H9 (cell line): ENCODE results near the gene PMEPA1. TPM values are rescaled to one million over a fixed set of nuclear protein-coding genes. Genes with fewer than 3 reads are reported as not detected.

Source experiments
- DNase-seq: peaks from one replicate; pipeline ENCODE4 v3.0.0-alpha.2; 2017
- H2AFZ ChIP-seq: one replicate; pipeline ENCODE4 v1.6.1; 2013; ENCODE audit warnings: mild to moderate bottlenecking, low read length, control low read depth, moderate library complexity
- H2AK5ac ChIP-seq: 2 replicates; pipeline ENCODE4 v1.6.1; 2013; ENCODE audit warnings: low read length, control low read depth, mixed read lengths; ENCODE audit not compliant: insufficient read length
- H2BK120ac ChIP-seq: one replicate; pipeline ENCODE4 v1.6.1; 2013; ENCODE audit warnings: low read depth, mild to moderate bottlenecking, low read length, control low read depth, inconsistent platforms; ENCODE audit not compliant: poor library complexity, severe bottlenecking
- H2BK12ac ChIP-seq: 2 replicates; pipeline ENCODE4 v1.6.1; 2013; ENCODE audit warnings: low read length, control low read depth, mixed read lengths, low read depth; ENCODE audit not compliant: insufficient read length
- H2BK15ac ChIP-seq: 2 replicates; pipeline ENCODE4 v1.6.1; 2013; ENCODE audit warnings: low read depth, low read length, control low read depth
- H2BK20ac ChIP-seq: one replicate; pipeline ENCODE4 v1.6.1; 2013; ENCODE audit warnings: low read depth, mild to moderate bottlenecking, low read length, control low read depth, inconsistent platforms; ENCODE audit not compliant: poor library complexity, severe bottlenecking
- H2BK5ac ChIP-seq: 2 replicates; pipeline ENCODE4 v1.6.1; 2013; ENCODE audit warnings: low read length, control low read depth, mixed read lengths; ENCODE audit not compliant: insufficient read length
- H3K14ac ChIP-seq: 2 replicates; pipeline ENCODE4 v1.6.1; 2013; ENCODE audit warnings: low read length, control low read depth; ENCODE audit not compliant: insufficient read depth
- H3K18ac ChIP-seq: 2 replicates; pipeline ENCODE4 v1.6.1; 2013; ENCODE audit warnings: low read depth, mild to moderate bottlenecking, mixed read lengths, low read length, control low read depth; ENCODE audit not compliant: insufficient read length
- H3K23ac ChIP-seq: 2 replicates; pipeline ENCODE4 v1.6.1; 2013; ENCODE audit warnings: low read length, control low read depth, mixed read lengths, low read depth; ENCODE audit not compliant: insufficient read length
- H3K23me2 ChIP-seq: 2 replicates; pipeline ENCODE4 v1.6.1; 2013; ENCODE audit warnings: low read depth, mild to moderate bottlenecking, mixed read lengths, low read length, control low read depth; ENCODE audit not compliant: insufficient read length, poor library complexity, severe bottlenecking
- H3K27ac ChIP-seq: 2 replicates; pipeline ENCODE4 v1.5.1; 2013; ENCODE audit warnings: low read length, control low read depth, mixed read lengths, low read depth; ENCODE audit not compliant: insufficient read length
- H3K27me3 ChIP-seq: 2 replicates; pipeline ENCODE4 v1.6.1; 2013; ENCODE audit warnings: low read length, control low read depth, inconsistent platforms; ENCODE audit not compliant: insufficient read depth
- H3K4ac ChIP-seq: 2 replicates; pipeline ENCODE4 v1.6.1; 2013; ENCODE audit warnings: low read depth, mild to moderate bottlenecking, control low read depth, inconsistent platforms, low read length, moderate library complexity
- H3K4me1 ChIP-seq: 2 replicates; pipeline ENCODE4 v1.6.1; 2013; ENCODE audit warnings: low read length, control low read depth, inconsistent platforms; ENCODE audit not compliant: insufficient read depth
- H3K4me2 ChIP-seq: 2 replicates; pipeline ENCODE4 v1.6.1; 2013; ENCODE audit warnings: low read length, control low read depth, mixed read lengths; ENCODE audit not compliant: insufficient read length, insufficient read depth
- H3K56ac ChIP-seq: 2 replicates; pipeline ENCODE4 v1.6.1; 2013; ENCODE audit warnings: low read depth, mild to moderate bottlenecking, mixed read lengths, low read length, control low read depth; ENCODE audit not compliant: insufficient read length
- H3K79me1 ChIP-seq: 2 replicates; pipeline ENCODE4 v1.6.1; 2013; ENCODE audit warnings: low read depth, mild to moderate bottlenecking, moderate library complexity, low read length, control low read depth, inconsistent platforms; ENCODE audit not compliant: insufficient read depth, poor library complexity, severe bottlenecking
- H3K79me2 ChIP-seq: 2 replicates; pipeline ENCODE4 v1.6.1; 2013; ENCODE audit warnings: low read length, control low read depth, inconsistent platforms; ENCODE audit not compliant: insufficient read depth
- H3K9ac ChIP-seq: 2 replicates; pipeline ENCODE4 v1.6.1; 2013; ENCODE audit warnings: low read length, control low read depth, mixed read lengths; ENCODE audit not compliant: insufficient read length; ENCODE audit errors: extremely low read depth
- H3K9me3 ChIP-seq: one replicate; pipeline ENCODE4 v1.6.1; 2013; ENCODE audit warnings: low read depth, low read length, inconsistent platforms; ENCODE audit not compliant: control insufficient read depth
- H3T11ph ChIP-seq: one replicate; pipeline ENCODE4 v1.6.1; 2013; ENCODE audit warnings: mild to moderate bottlenecking, low read length, control low read depth, inconsistent platforms
- H4K20me1 ChIP-seq: one replicate; pipeline ENCODE4 v1.6.1; 2013; ENCODE audit not compliant: control insufficient read depth, insufficient read length, insufficient read depth
- H4K5ac ChIP-seq: 2 replicates; pipeline ENCODE4 v1.6.1; 2013; ENCODE audit warnings: low read depth, mild to moderate bottlenecking, mixed read lengths, low read length, control low read depth; ENCODE audit not compliant: insufficient read length
- H4K8ac ChIP-seq: replicated peaks from 2 replicates; pipeline ENCODE4 v1.6.1; 2013; ENCODE audit warnings: low read length, control low read depth, mixed read lengths, low read depth; ENCODE audit not compliant: insufficient read length
- H4K91ac ChIP-seq: 2 replicates; pipeline ENCODE4 v1.6.1; 2013; ENCODE audit warnings: low read depth, mild to moderate bottlenecking, moderate library complexity, mixed read lengths, low read length, control low read depth; ENCODE audit not compliant: insufficient read length
- H3K27ac Mint-ChIP-seq, 3 experiments: 2 replicates in 2 of 3; 3 replicates in 1 of 3; pipeline ENCODE4 v1.8.0; 2020 to 2021; ENCODE audit warnings: mixed read lengths in 3 of 3, mild to moderate bottlenecking in 1 of 3, moderate library complexity in 1 of 3
- H3K27me3 Mint-ChIP-seq: 2 replicates; pipeline ENCODE4 v1.8.0; 2021; ENCODE audit warnings: low read depth, mild to moderate bottlenecking, moderate library complexity, mixed read lengths
- H3K36me3 Mint-ChIP-seq, 3 experiments: 2 replicates in 2 of 3; 3 replicates in 1 of 3; pipeline ENCODE4 v1.8.0; 2020 to 2021; ENCODE audit warnings: low read depth in 3 of 3, mixed read lengths in 3 of 3; ENCODE audit not compliant: insufficient read depth in 1 of 3
- H3K4me1 Mint-ChIP-seq, 2 experiments: 2 replicates each; pipeline ENCODE4 v1.8.0; 2020; ENCODE audit warnings: mixed read lengths in 2 of 2
- H3K4me3 Mint-ChIP-seq, 2 experiments: 2 replicates in 1 of 2; 3 replicates in 1 of 2; pipeline ENCODE4 v1.8.0; 2020 to 2021; ENCODE audit warnings: mild to moderate bottlenecking in 2 of 2, mixed read lengths in 2 of 2, moderate library complexity in 1 of 2
- H3K9me3 Mint-ChIP-seq, 2 experiments: 2 replicates in 1 of 2; 3 replicates in 1 of 2; pipeline ENCODE4 v1.8.0; 2020; ENCODE audit warnings: mild to moderate bottlenecking in 2 of 2, mixed read lengths in 2 of 2, moderate library complexity in 1 of 2
- CTCF ChIP-seq: fragments of 200-600 bp; sonication (generic); conservative IDR thresholded peaks from 3 replicates; pipeline ENCODE4 v1.8.0; 2021; ENCODE audit warnings: antibody characterized with exemption, mild to moderate bottlenecking
- whole genome bisulfite sequencing: extraction: QIAGEN DNeasy Blood & Tissue Kit; methylation state at CpG from one replicate; pipeline ENCODE4 v1.1.7; 2013; ENCODE audit warnings: missing lambda C conversion rate, low lambda C conversion rate, mixed read lengths; ENCODE audit not compliant: insufficient read length; ENCODE audit errors: extremely low coverage; 5-methylcytosine and 5-hydroxymethylcytosine counted together
- total RNA-seq: library from RNA; stranded (reverse); gene quantifications from 2 replicates; pipeline ENCODE4 v1.2.1, GENCODE V29; 2021

The PMEPA1 gene
- total RNA-seq, 1 experiment from 2014 or later = 34.6 TPM

GRCh38 chr20:57616143-57616951, 93.5 kb downstream of the PMEPA1 start:
- H3K23me2 ChIP-seq = no peaks in the 10 kb centered on the region
- WGBS = no CpG with 5 or more reads among the region's 20 CpGs
- peaks cover 9% of the 10 kb centered on the region for H3K27me3 Mint-ChIP-seq

More at GRCh38 chr20:57616143-57616951, 93.5 kb downstream of the PMEPA1 start:
- H3K9ac ChIP-seq = no peak overlapping the region
- Mint-ChIP-seq H3K27ac (no peak overlapping the region), H3K4me3 (no peak overlapping the region), H3K9me3 (no peaks in the 10 kb centered on the region), H3K36me3 (no peaks in the 10 kb centered on the region), H3K4me1 (no peaks in the 10 kb centered on the region)
- no peak for DNase-seq
- H4K5ac ChIP-seq = no peak overlapping the region
- no peak overlapping the region for H2AFZ ChIP-seq
- no peak overlapping the region for H2BK12ac ChIP-seq
- H3K79me2 ChIP-seq = no peaks in the 10 kb centered on the region
- no peak overlapping the region for H3K14ac ChIP-seq
- TF ChIP-seq CTCF = no peak
- H3K23ac ChIP-seq = no peak overlapping the region
- H2AK5ac ChIP-seq = no peak overlapping the region
- no peak overlapping the region for H3K4me2 ChIP-seq
- no peaks in the 10 kb centered on the region for H4K20me1 ChIP-seq
- H3K18ac ChIP-seq = no peak overlapping the region
- no peak overlapping the region for H3K27ac ChIP-seq
- H3K4me1 ChIP-seq = no peaks in the 10 kb centered on the region
- H3K27me3 ChIP-seq = no peaks in the 10 kb centered on the region
- H3K79me1 ChIP-seq = no peaks in the 10 kb centered on the region
- H3K9me3 ChIP-seq = no peaks in the 10 kb centered on the region
- H3K56ac ChIP-seq = no peak overlapping the region
- no peak overlapping the region for H4K8ac ChIP-seq
- no peak overlapping the region for H2BK120ac ChIP-seq
- no peak overlapping the region; the same call in 1 of the 2 replicates for H2BK15ac ChIP-seq
- no peak overlapping the region for H2BK5ac ChIP-seq
- H3K4ac ChIP-seq = no peak overlapping the region
- H3T11ph ChIP-seq = no peak overlapping the region
- no peak overlapping the region for H4K91ac ChIP-seq
- no peak overlapping the region for H2BK20ac ChIP-seq
